GM13976 (cell line): Measurements from ENCODE around the gene PARD6G.
"Not testable (repeated sequence)": the region's sequence is repeated elsewhere in the genome, so short reads cannot be mapped to it uniquely, and the experiment has no call there.

Experiments
- DNase-seq: peaks from one replicate; pipeline ENCODE4 v3.0.0; 2012; ENCODE audit warnings: low spot score
- CTCF ChIP-seq: IDR thresholded peaks from 2 replicates; pipeline ENCODE4 v1.5.1; 2012; ENCODE audit warnings: borderline replicate concordance, mild to moderate bottlenecking; ENCODE audit not compliant: insufficient read depth; ENCODE audit errors: extremely low read depth, missing control alignments, control extremely low read depth
- in situ Hi-C: fragments of 300-500 bp; cut with MboI; formaldehyde crosslinking; loops from one replicate; pipeline ENCODE4 v1.12.0; 2022; ENCODE audit warnings: low sequenced_read_pairs, mixed read lengths, inconsistent platforms; ENCODE audit not compliant: unreplicated experiment

PARD6G gene

DNA sequence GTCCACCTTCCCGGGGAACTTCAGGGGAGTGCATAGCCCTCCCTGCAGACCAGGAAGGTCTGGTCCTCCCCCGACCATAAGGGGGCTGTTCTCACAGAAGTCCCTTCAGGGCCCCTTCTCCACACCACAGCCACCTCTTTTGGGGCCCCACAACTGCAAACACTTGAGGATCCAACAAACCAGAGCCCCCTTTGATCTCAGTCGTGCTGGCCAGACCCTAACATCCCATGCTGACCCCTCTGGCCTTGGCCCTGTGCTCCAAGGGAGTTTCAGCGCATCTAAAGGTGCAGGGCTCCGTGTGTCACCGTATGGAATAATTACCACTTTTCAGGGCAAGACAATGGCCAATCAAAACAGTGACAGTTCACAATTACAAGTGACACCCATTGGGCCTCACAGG, 80.6 kb downstream of the PARD6G start:
- no peak for DNase-seq
- no peak for TF ChIP-seq CTCF
- in situ Hi-C loops = no loop called here

DNA sequence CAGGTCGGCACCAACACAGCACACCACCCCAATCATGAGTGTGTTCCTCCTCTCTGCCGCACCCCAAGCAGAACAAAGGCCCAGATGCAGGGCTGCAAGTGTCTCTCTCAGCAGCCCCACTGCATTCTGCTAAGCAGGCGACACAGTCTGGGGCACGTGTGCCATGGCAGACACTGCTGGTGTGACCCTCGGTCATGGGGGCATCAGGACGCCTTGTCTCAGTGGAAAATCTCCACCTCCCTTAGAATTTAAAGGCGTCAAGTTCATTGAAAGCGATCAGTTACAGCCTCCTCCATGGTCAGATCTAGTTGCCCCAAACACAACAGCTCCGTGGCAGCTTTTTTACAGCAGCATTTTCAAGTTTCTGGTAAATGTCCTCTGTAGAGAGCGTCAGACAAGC, 81.1 kb downstream of the PARD6G start:
- no peak for DNase-seq
- in situ Hi-C loops = no loop called here
- TF ChIP-seq CTCF = no peak

GRCh38 chr18:80164727-80165355, 82.5 kb downstream of the PARD6G start:
- DNase-seq, in situ Hi-C loops: not testable (repeated sequence)

DNA sequence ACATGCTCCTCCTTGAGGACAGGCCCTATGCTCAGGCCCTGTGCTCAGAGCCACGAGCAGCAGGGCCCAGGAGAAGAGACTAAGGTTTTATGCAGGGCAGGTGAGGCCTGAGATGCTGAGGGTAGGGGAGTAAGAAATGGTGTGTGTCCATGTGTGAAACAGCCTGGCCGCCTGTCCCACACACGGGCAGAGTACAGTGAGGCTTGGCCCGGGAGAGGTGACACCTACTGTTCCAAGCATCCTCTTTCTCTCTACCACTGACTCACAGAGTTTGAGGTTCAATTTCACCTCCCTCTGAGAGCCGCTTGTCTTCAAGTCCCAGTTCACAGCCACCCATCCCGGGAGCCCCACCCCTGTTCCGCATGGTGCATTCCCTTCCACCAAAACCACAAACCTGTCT, 84.1 kb downstream of the PARD6G start:
- DNase-seq = no peak
- no peak for TF ChIP-seq CTCF
- in situ Hi-C loops = no loop called here

DNA sequence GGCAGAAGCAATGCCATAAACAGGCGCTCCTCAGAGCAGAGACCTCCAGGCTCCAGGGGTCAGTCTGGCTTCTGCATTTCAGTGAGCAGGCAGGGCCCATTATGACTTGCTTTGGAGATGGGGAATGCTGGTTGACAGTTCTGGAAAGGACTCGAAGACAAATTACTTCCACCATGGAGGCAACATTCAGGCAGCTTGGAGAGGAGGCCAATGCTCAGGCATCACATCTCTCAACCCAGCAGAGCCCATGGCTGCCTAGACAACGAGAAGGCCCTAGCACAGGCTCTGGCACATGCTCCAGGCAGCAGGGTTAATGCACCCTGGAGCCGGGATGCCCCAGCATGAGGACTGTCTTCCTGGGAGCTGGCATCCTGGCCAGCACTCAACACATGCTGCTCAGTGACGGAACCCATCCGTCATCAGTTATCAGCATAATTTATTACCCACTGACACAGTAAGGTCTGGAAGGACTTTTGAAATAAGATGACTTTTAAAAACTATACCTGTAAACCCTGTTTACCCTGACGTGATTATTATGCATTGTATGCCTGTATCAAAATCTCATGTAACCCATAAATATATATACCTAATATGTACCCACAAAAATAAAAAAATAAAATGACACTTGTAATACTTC, 85.4 kb downstream of the PARD6G start:
- in situ Hi-C loops = no loop called here
- TF ChIP-seq CTCF = no peak
- DNase-seq = no peak

GRCh38 chr18:80159713-80160636, 87.3 kb downstream of the PARD6G start:
- DNase-seq = peak; percentile 81

More at GRCh38 chr18:80159713-80160636, 87.3 kb downstream of the PARD6G start:
- in situ Hi-C loops = no loop called here
- TF ChIP-seq CTCF = peak; percentile 97
